Neural progenitor cell (in vitro differentiated cells): ENCODE measurements around the gene CCL23.

ENCODE experiments used
- EZH2 ChIP-seq: fragments of 200-600 bp; sonication (generic); IDR thresholded peaks from 2 replicates; pipeline ENCODE4 v1.6.1; 2017; ENCODE audit warnings: antibody characterized with exemption, mild to moderate bottlenecking, moderate library complexity
- TF ChIP-seq, protein P1 (sequence below): fragments of 200-600 bp; sonication (generic); IDR thresholded peaks from 2 replicates; pipeline ENCODE4 v1.5.1; 2017; ENCODE audit warnings: antibody characterized with exemption, mild to moderate bottlenecking

GRCh38 chr17:35965272-35965671 lies 52.5 kb downstream of the CCL23 start:
- TF ChIP-seq, protein P1, sequence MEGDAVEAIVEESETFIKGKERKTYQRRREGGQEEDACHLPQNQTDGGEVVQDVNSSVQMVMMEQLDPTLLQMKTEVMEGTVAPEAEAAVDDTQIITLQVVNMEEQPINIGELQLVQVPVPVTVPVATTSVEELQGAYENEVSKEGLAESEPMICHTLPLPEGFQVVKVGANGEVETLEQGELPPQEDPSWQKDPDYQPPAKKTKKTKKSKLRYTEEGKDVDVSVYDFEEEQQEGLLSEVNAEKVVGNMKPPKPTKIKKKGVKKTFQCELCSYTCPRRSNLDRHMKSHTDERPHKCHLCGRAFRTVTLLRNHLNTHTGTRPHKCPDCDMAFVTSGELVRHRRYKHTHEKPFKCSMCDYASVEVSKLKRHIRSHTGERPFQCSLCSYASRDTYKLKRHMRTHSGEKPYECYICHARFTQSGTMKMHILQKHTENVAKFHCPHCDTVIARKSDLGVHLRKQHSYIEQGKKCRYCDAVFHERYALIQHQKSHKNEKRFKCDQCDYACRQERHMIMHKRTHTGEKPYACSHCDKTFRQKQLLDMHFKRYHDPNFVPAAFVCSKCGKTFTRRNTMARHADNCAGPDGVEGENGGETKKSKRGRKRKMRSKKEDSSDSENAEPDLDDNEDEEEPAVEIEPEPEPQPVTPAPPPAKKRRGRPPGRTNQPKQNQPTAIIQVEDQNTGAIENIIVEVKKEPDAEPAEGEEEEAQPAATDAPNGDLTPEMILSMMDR, result no peak
- no peak for TF ChIP-seq EZH2
